Type B pancreatic cell (in vitro differentiated cells): ENCODE results near the gene PPM1J. TPM values are rescaled to one million over a fixed set of nuclear protein-coding genes. Genes with fewer than 3 reads are reported as not detected.

Source experiments
- DNase-seq: peaks from one replicate; pipeline ENCODE4 v3.0.0; 2021; ENCODE audit warnings: mixed read lengths; ENCODE audit not compliant: unreplicated experiment; ENCODE audit errors: extremely low spot score
- H3K27ac Mint-ChIP-seq: 2 replicates; pipeline ENCODE4 v1.8.0; 2021; ENCODE audit warnings: mild to moderate bottlenecking, mixed read lengths
- H3K27me3 Mint-ChIP-seq: 2 replicates; pipeline ENCODE4 v1.8.0; 2021; ENCODE audit warnings: mixed read lengths
- H3K36me3 Mint-ChIP-seq: 2 replicates; pipeline ENCODE4 v1.8.0; 2021; ENCODE audit warnings: mixed read lengths
- H3K4me1 Mint-ChIP-seq: one replicate; pipeline ENCODE4 v1.8.0; 2021; ENCODE audit warnings: mixed read lengths; ENCODE audit not compliant: unreplicated experiment
- H3K4me3 Mint-ChIP-seq: 2 replicates; pipeline ENCODE4 v1.8.0; 2021; ENCODE audit warnings: mild to moderate bottlenecking, mixed read lengths
- H3K9me3 Mint-ChIP-seq: 2 replicates; pipeline ENCODE4 v1.8.0; 2021; ENCODE audit warnings: mixed read lengths
- CTCF ChIP-seq: fragments of 200-600 bp; sonication (generic); conservative IDR thresholded peaks from 2 replicates; pipeline ENCODE4 v1.5.0; 2021; ENCODE audit warnings: antibody characterized with exemption, mild to moderate bottlenecking
- total RNA-seq: library from RNA; stranded (reverse); gene quantifications from 2 replicates; pipeline ENCODE4 v1.2.1, GENCODE V29; 2021; ENCODE audit warnings: low replicate concordance

Gene PPM1J
- total RNA-seq, 1 donor from 2014 or later = 2.5 TPM

GRCh38 chr1:112665857-112666256 lies 49.3 kb downstream of the PPM1J start:
- Mint-ChIP-seq H3K27me3 (no peaks in the 10 kb centered on the region), H3K36me3 (peaks cover 49% of the 10 kb centered on the region), H3K4me3 (no peak overlapping the region), H3K9me3 (no peaks in the 10 kb centered on the region), H3K4me1 (no peaks in the 10 kb centered on the region), H3K27ac (no peak overlapping the region)
- no peak for TF ChIP-seq CTCF
- no peak for DNase-seq

Other genes starting within 250 kb of the PPM1J start
- gene WNT2B, start 206.4 kb downstream of the PPM1J start, total RNA-seq = 2.7 and 41.0 TPM in 2 replicates
- 17.1 and 22.0 TPM in 2 replicates for gene ST7L, start 96.2 kb downstream of the PPM1J start, total RNA-seq
- gene CAPZA1, start 95.5 kb downstream of the PPM1J start, total RNA-seq = 128 and 129 TPM in 2 replicates
- gene MOV10, start 40.7 kb downstream of the PPM1J start, total RNA-seq = 113 and 128 TPM in 2 replicates
- 131 and 173 TPM in 2 replicates for gene RHOC, start 8.2 kb downstream of the PPM1J start, total RNA-seq
- gene SLC16A1, start 240.9 kb upstream of the PPM1J start, total RNA-seq = 52.2 and 79.3 TPM in 2 replicates